NCI-H2107 treated with DMSO at 0.1 percent for 48 hours (cell line): ENCODE data around the gene ANKMY1.
"Not testable (repeated sequence)": the region's sequence is repeated elsewhere in the genome, so short reads cannot be mapped to it uniquely, and the experiment has no call there.

Experiments used
- DNase-seq: peaks from one replicate; lab custom pipeline; 2025; ENCODE audit not compliant: unreplicated experiment; lab: John Stamatoyannopoulos, UW

Gene ANKMY1

GRCh38 chr2:240568678-240569522 is 11.1 kb upstream of the ANKMY1 start:
- no peak for DNase-seq

DNA sequence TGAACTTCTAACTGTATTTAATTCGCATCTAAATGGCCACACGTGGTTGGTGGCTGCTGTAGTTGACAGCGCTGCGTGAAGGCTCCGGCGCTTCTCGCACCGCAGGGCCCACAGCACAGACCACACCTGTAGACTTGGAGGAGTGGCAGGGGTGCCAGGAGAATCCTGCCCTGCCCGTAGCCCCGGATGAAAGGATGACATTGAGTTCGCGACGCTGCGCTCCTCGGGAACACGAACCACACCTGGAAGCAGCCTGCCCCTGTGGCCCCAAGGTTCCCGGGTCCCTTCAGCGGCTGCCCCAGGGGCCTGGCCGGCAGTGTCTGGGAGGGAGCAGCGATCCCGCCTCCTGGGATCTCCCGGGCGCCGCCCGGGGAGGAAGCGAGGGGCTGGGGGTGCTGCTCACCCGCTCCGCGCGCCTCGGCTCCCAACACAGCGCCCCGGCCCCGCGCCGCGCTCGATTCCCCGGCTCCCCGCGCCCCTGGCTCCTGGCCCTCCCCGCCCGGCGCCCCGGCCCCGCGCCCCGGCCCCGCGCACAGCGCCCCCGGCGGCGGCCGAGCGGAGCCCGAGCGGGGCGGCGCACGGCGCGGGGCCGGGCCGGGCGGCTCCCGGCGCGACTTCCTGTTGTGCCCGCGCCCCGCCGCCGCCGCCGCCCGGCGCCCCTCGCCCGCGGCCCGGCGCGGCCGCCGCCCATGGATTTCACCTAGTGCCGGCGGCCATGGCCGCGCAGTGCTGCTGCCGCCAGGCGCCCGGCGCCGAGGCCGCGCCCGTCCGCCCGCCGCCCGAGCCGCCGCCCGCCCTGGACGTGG is 10.3 kb upstream of the ANKMY1 start, which contains the start of gene RNPEPL1:
RNPEPL1 (plus strand) TSS at position 613 of the 806 bp plus-strand sequence; CDS start at position 716, 103 bp downstream.
- DNase-seq, result peak; percentile 28

- no peak for DNase-seq
Observed at GRCh38 chr2:240567137-240567871, 9.5 kb upstream of the ANKMY1 start.

DNA sequence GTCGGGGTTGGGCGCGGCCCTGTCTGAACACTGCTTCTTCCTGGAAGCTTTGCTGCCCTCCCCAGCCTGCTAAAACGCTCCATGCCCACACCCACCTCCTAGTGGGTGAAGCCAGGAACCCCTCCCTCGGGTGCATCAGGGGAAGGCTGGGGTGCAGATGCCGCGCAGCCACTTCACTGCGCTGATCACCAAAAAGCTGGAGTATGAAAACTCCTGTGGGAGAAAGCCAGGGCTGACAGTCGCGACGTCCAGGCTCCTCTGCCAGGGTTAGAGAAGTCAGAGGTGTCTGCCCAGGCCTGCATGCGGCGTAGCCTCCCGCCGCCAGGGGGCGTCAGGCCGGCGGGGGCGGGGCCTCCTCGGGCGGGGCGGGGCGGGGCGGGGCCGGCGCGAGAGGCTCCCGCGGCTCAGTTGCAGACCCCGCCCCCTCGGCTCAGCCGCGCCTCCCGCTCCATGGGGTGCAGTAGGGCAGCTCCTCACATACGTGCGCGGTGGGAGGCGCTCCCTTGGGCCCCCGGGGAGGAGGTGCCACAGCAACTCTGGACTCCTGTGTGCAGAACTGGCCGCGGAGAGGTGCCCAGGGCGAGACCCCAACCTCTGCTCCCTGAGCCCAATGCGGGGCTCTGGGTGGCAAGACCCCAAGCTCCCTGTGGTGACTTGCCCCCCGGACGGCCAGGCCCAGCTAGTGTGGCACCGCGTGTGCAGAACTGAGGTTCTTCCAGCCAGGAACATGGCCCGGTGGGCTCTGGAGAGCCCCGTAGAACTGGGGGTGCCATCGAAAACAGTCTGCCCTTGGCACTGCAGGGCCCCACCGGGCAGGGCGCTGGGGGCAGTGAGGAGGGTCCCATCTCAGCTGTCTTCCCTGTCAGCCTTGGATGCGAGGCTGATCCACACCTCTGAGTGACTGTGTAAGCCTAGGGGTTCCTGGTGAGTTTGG is 8.7 kb upstream of the ANKMY1 start:
- peak; percentile 45 for DNase-seq

DNA sequence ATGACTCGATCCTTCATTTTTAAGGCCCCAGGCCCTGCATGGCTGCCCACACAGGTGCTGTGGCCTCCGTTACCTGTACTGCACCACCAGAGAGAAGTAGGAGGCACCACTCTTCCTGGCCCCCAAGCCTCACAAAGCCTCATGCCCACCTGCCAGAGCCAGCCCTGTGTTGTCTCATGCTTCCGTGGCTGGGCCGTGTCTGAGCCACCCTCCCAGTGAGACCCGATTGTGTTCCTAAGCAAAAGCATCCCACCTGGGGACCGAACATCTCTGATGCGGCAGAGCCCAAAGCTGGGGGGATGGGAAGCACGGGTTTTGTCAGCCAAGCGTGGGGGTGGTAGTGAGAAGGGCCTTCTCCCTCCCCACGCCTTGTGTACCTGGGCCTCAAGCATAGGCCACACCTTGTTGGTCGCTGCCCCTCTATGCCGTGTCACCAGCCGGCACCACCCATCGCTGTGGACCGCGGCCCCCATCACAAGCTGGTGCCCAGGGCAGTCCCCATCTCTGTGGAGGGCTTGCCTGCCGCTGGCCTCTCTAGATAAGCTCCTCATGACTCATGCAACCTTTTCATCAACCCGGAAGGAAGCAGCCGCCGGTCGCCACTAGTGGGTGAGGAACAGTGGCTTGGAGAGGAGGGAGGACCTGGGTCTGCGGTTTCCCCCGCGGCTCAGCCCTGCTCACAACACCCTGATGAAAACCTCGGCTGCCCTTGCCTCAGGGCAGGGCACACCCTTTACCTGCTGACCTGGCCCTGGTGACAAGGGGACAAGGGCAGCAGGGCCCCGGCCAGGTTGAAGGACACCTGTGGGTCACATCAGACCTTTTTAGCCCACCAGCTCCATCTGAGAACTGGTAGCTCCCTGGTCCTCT is 7.8 kb upstream of the ANKMY1 start:
- DNase-seq, result peak; percentile 59

- no peak for DNase-seq
Observed at GRCh38 chr2:240564561-240565332, 7.0 kb upstream of the ANKMY1 start.

GRCh38 chr2:240563951-240564560 is 6.3 kb upstream of the ANKMY1 start:
- DNase-seq, result no peak

- not testable (repeated sequence) for DNase-seq
Observed at GRCh38 chr2:240563231-240563630, 5.4 kb upstream of the ANKMY1 start.

DNA sequence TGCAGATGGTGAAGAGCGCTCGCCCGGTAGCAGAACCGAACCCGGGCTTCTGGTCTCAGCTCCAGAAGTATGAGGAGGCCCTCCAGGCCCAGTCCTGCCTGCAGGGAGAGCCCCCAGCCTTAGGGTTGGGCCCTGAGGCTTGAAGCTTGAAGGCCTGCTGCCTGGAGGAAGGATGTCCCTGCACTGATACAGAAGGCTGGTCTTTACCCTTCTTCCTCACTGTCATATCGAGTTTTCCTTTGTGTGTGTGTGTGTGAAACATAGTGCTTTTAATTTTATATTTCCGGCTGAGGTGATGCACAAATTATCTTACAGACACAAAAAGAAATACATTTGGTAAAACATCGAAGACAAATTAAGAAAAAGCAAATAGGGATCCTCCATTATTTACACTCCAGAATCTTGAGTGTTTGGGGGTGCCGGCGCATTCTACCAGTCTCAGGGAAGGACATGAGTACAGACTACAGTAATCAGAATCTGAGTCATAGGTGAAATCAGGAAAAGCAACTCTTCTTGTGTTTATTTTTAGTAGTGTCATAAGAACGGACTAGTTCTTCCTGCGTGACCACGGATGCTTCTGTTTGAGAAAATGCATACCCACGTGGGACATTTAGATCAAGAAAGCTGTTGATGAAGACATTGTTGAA is 3.7 kb upstream of the ANKMY1 start:
- DNase-seq, result no peak

DNA sequence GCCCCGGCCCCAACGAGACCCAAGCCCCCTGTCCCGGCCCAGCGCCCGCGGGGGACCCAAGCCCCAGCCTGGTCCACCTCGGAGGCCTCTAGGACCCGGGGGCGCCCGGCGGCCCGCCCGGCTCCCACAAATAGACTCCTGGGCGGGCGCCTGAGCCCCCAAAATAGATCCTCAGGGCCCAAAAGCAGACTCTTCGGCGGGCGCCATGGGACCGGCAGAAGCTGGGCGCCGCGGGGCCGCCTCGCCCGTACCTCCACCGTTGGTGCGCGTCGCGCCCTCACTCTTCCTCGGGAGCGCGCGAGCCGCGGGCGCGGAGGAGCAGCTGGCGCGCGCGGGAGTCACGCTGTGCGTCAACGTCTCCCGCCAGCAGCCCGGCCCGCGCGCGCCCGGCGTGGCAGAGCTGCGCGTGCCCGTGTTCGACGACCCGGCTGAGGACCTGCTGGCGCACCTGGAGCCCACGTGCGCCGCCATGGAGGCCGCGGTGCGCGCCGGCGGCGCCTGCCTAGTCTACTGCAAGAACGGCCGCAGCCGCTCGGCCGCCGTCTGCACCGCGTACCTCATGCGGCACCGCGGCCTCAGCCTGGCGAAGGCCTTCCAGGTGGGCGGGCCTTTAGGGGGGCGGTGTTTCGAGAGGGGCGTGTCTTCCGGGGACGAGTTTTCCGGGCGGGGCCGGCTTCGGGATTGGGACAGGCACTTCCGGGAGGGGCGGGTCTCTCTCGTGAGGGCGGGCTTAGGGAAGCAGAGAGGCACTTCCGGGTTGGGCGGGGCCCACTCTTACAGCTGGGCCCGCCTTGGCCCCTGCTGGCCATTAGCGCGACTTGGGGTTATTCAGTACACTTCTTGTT is 2.9 kb upstream of the ANKMY1 start:
- DNase-seq, result peak; percentile 94

- peak; percentile 45 for DNase-seq
Observed at GRCh38 chr2:240560084-240560479, 2.3 kb upstream of the ANKMY1 start, which contains the start of gene DUSP28. DUSP28 (plus strand) TSS chr2:240560357; CDS start chr2:240560685, 328 bp downstream.

GRCh38 chr2:240559286-240559685 is 1.5 kb upstream of the ANKMY1 start:
- DNase-seq, result no peak

DNA sequence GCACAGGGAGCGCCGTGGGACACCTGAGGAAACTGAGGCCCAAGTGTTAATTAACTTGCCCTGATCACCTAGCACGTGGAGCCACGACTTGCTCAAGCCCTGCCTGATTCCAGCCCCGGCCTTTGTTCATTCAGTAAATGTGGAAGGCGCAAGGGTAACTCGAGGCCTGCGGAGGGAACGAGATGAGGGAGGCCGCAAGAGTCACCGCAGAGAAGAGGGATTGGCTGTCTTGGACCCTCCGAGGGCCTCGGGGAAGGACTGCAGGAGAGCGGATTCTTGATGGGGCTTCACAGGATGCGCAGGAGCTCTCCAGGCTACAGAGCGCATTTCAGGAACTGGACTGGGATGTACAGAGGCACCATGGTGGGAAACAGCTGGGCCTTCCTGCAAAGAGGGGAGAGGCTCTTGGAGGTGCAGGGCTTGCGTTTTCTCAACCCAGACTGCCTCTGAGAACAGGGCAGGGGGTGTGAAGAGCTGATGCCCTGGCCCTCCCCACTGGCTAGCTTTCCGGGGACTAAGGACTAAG is 511 bp upstream of the ANKMY1 start:
- DNase-seq, result no peak

- no peak for DNase-seq
Observed at GRCh38 chr2:240557101-240557751, 562 bp downstream of the ANKMY1 start.

GRCh38 chr2:240556553-240557100 is 1.2 kb downstream of the ANKMY1 start:
- no peak for DNase-seq
